Panc1 (cell line): ENCODE results near the gene SPDYE16.
"Not testable (repeated sequence)": the region's sequence is repeated elsewhere in the genome, so short reads cannot be mapped to it uniquely, and the experiment has no call there.

Experiments
- CTCF ChIP-seq: fragments of 450-650 bp; IDR thresholded peaks from 2 replicates; pipeline ENCODE4 v1.5.1; 2017; ENCODE audit warnings: mild to moderate bottlenecking
- POLR2AphosphoS5 ChIP-seq: IDR thresholded peaks from 2 replicates; pipeline ENCODE4 v1.6.1; 2012; ENCODE audit warnings: mild to moderate bottlenecking, low read depth, low read length, moderate library complexity
- SIN3A ChIP-seq: IDR thresholded peaks from 2 replicates; pipeline ENCODE4 v1.6.1; 2012; ENCODE audit warnings: low read depth, mild to moderate bottlenecking, low read length, moderate library complexity, borderline replicate concordance; ENCODE audit not compliant: insufficient read depth

- not testable (repeated sequence) for TF ChIP-seq CTCF, SIN3A, POLR2AphosphoS5
Measured at GRCh38 chr7:76526183-76526582, 16.9 kb downstream of the SPDYE16 start.
